ENCODE results near the gene USP25.

DNA sequence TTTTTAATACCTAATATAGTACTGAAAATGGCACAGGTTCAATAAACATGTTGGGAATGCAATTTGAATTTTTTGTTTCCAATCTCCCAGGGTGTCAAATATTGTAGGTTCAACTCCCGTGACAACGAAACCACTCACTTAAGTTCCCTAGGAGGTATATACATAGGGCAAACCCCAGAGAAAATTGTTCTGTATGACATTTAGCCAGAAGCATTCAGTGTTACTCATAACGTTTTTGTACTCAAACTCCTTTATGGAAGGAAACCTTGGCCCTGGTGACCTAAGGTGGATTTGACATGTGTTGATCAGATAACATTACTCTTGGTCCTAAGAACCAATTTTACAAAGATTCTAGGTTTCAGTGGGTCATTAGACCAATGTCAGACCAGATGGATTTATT, 110.6 kb downstream of the USP25 start:
- TF ChIP-seq POLR2AphosphoS5 (IDR thresholded peaks at IDR 0.05; ENCODE audit: borderline replicate concordance, low read depth, low read length), result no peak
- TF ChIP-seq EZH2 (IDR thresholded peaks at IDR 0.05), result no peak
- TF ChIP-seq FOXP2 (optimal IDR thresholded peaks at IDR 0.05; ENCODE audit: control extremely low read depth, extremely low read length, insufficient read depth), result no peak
